Immature natural killer cell (primary cell): Measurements from ENCODE around the gene HSPD1. TPM values are rescaled to one million over a fixed set of nuclear protein-coding genes. Genes with fewer than 3 reads are reported as not detected.

Source experiments
- DNase-seq, 3 donors: peaks; one replicate each; pipeline ENCODE4 v3.0.0; 2022; ENCODE audit warnings: mixed read lengths in 1 of 3
- H3K27ac Mint-ChIP-seq, 6 donors: one replicate each; pipeline ENCODE4 v1.8.0; 2020; ENCODE audit warnings: mixed read lengths in 6 of 6, mild to moderate bottlenecking in 5 of 6, inconsistent platforms in 4 of 6, moderate library complexity in 3 of 6
- H3K27me3 Mint-ChIP-seq, 3 donors: one replicate each; pipeline ENCODE4 v1.8.0; 2020 to 2021; ENCODE audit warnings: low read depth in 3 of 3, mild to moderate bottlenecking in 3 of 3, mixed read lengths in 3 of 3, moderate library complexity in 3 of 3, inconsistent platforms in 1 of 3
- H3K36me3 Mint-ChIP-seq, 3 donors: one replicate each; pipeline ENCODE4 v1.8.0; 2020; ENCODE audit warnings: mixed read lengths in 3 of 3, inconsistent platforms in 2 of 3, mild to moderate bottlenecking in 2 of 3
- H3K4me1 Mint-ChIP-seq, 2 donors: one replicate each; pipeline ENCODE4 v1.8.0; 2020; ENCODE audit warnings: inconsistent platforms in 2 of 2, mild to moderate bottlenecking in 2 of 2, mixed read lengths in 2 of 2, moderate library complexity in 1 of 2
- H3K4me3 Mint-ChIP-seq, 5 donors: one replicate each; pipeline ENCODE4 v1.8.0; 2020; ENCODE audit warnings: mild to moderate bottlenecking in 5 of 5, mixed read lengths in 5 of 5, inconsistent platforms in 3 of 5, moderate library complexity in 3 of 5
- H3K9me3 Mint-ChIP-seq, 6 donors: one replicate each; pipeline ENCODE4 v1.8.0; 2020; ENCODE audit warnings: mild to moderate bottlenecking in 6 of 6, mixed read lengths in 6 of 6, inconsistent platforms in 4 of 6, moderate library complexity in 3 of 6
- polyA plus RNA-seq, 3 donors: library from polyadenylated mRNA; unstranded; fragments of 300-500 nt; fragmentation: Illumina TruSeq; gene quantifications; one replicate each; pipeline ENCODE4 v1.2.3, GENCODE V29; 2021

The HSPD1 gene
- polyA plus RNA-seq, 3 donors from 2014 or later: 50.7 to 77.3 (median 52.2) TPM

GRCh38 chr2:197450465-197450864 is 49.2 kb downstream of the HSPD1 start:
- peaks cover 29 to 30% of the 10 kb centered on the region in 2 donors for H3K4me1 Mint-ChIP-seq
- H3K27me3 Mint-ChIP-seq: peaks cover 9 to 19% (median 11%) of the 10 kb centered on the region in 3 donors
- H3K9me3 Mint-ChIP-seq: no peaks in the 10 kb centered on the region
- no peak overlapping the region for H3K4me3 Mint-ChIP-seq
- H3K27ac Mint-ChIP-seq: no peak overlapping the region
- H3K36me3 Mint-ChIP-seq: no peaks in the 10 kb centered on the region
- DNase-seq: no peak

DNA sequence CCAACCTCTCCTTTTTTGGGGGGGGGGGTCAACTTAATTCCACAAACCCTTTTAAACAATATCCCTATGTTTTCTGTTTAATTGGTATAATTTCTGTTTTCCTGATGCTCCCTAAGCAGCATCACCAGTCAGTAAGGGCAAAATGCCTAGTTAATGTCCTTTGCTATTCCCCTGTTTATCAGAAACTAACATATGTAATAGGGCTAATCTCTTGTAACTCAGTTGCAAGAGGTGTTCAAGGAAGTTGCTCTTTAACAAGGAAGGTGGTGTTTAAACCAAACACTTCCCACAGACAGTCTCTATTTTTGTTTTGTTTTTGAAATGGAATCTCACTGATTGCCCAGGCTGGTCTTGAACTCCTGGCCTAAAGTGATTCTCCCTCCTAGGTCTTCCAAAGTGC is 52.8 kb downstream of the HSPD1 start:
- no peaks in the 10 kb centered on the region for H3K36me3 Mint-ChIP-seq
- peaks cover 0 to 3% (median 3%) of the 10 kb centered on the region in 3 donors for H3K27me3 Mint-ChIP-seq
- no peaks in the 10 kb centered on the region for H3K9me3 Mint-ChIP-seq
- H3K4me3 Mint-ChIP-seq: no peak overlapping the region
- H3K4me1 Mint-ChIP-seq: peaks cover 0 to 4% of the 10 kb centered on the region in 2 donors
- DNase-seq: no peak
- no peak overlapping the region for H3K27ac Mint-ChIP-seq

- H3K36me3 Mint-ChIP-seq: no peaks in the 10 kb centered on the region
- H3K4me3 Mint-ChIP-seq: no peak overlapping the region
- H3K9me3 Mint-ChIP-seq: no peaks in the 10 kb centered on the region
- peaks cover 0 to 3% (median 2%) of the 10 kb centered on the region in 3 donors for H3K27me3 Mint-ChIP-seq
- no peak for DNase-seq
- H3K4me1 Mint-ChIP-seq: no peaks in the 10 kb centered on the region
- H3K27ac Mint-ChIP-seq: no peak overlapping the region
Measured at GRCh38 chr2:197445746-197446145, 53.9 kb downstream of the HSPD1 start.

DNA sequence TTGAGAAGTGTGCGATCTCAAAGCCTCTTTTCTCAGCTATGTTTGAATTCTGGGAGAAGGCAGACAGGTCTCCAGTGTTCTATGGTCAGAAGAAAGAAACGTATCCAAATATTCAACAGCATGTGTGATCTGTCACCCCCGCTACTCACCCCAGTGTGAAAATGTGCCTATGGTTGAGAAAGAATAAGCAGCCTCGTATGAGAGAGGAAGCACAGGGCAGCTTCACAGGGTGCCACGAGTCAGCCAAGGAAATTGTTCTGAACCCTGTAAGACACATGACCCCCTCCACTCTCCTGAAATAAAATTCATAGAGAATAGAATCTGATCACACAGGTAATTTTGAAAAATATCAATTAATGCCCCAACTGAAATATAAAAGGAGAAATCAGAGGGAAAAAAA is 56.8 kb downstream of the HSPD1 start:
- no peak for DNase-seq
- Mint-ChIP-seq H3K9me3 (no peaks in the 10 kb centered on the region), H3K4me3 (no peak overlapping the region), H3K27ac (no peak overlapping the region), H3K27me3 (peaks cover 0 to 3% (median 2%) of the 10 kb centered on the region in 3 donors), H3K4me1 (no peaks in the 10 kb centered on the region), H3K36me3 (no peaks in the 10 kb centered on the region)

- Mint-ChIP-seq H3K9me3 (no peaks in the 10 kb centered on the region), H3K4me3 (peak overlapping the region in 3 of 5 donors; percentile 9 to 57 (median 21)), H3K27ac (peak overlapping the region in 4 of 6 donors; percentile 35 to 66 (median 44)), H3K27me3 (peaks cover 10 to 13% (median 11%) of the 10 kb centered on the region in 3 donors), H3K36me3 (no peaks in the 10 kb centered on the region), H3K4me1 (peaks cover 36 to 39% of the 10 kb centered on the region in 2 donors)
- DNase-seq: no peak
Measured at GRCh38 chr2:197437380-197437779, 62.3 kb downstream of the HSPD1 start.

Other genes with a start within 250 kb of the HSPD1 start
- gene ANKRD44, start 189.1 kb downstream of the HSPD1 start, polyA plus RNA-seq: 100 to 1,000 TPM in 1 of 3 donors, 10 to 100 TPM in 2; 58.0 to 125 (median 65.6) TPM
- gene SF3B1, start 64.8 kb downstream of the HSPD1 start, polyA plus RNA-seq: 100 to 1,000 TPM; 123 to 165 (median 133) TPM
- 10 to 100 TPM; 49.4 to 80.9 (median 56.6) TPM for gene COQ10B, start 46.3 kb downstream of the HSPD1 start, polyA plus RNA-seq
- 10 to 100 TPM; 60.2 to 96.7 (median 93.7) TPM for gene HSPE1, start 539 bp upstream of the HSPD1 start, polyA plus RNA-seq
- gene MOB4, start 16.2 kb upstream of the HSPD1 start, polyA plus RNA-seq: 10 to 100 TPM; 33.5 to 56.0 (median 33.9) TPM
- under 1 TPM in 1 of 3 donors, not detected in 2; 0.06 TPM for gene RFTN2, start 175.7 kb upstream of the HSPD1 start, polyA plus RNA-seq
- gene MARS2, start 205.5 kb upstream of the HSPD1 start, polyA plus RNA-seq: 1 to 10 TPM; 4.6 to 9.6 (median 9.0) TPM